HCT116 (cell line): ENCODE measurements around the gene ANXA2R. TPM values are rescaled to one million over a fixed set of nuclear protein-coding genes. Genes with fewer than 3 reads are reported as not detected.

Experiments
- ATAC-seq: fragments of 200-7000 bp; cut with Tn5 transposase; 2 replicates; pipeline ENCODE4 v1.9.1; 2020; ENCODE audit warnings: mild to moderate bottlenecking, moderate library complexity
- BruUV-seq: library from RNA; stranded (reverse); fragments of 400-500 nt; replicated peaks from 2 replicates; lab custom pipeline; 2021; lab: Mats Ljungman, UMichigan
- CTCF ChIA-PET: fragments of 300-600 bp; sonication (Branson Sonifier 250); formaldehyde crosslinking; loops from one replicate; lab custom pipeline; 2021; ENCODE audit warnings: antibody characterized with exemption; lab: Charles Lee
- POLR2A ChIA-PET: fragments of 300-600, 350-600 bp; sonication (Branson Sonifier 250); formaldehyde crosslinking; loops from one replicate; lab custom pipeline; 2021; ENCODE audit warnings: antibody characterized with exemption; lab: Charles Lee
- RAD21 ChIA-PET, 2 experiments: fragments of 300-600 bp; sonication (Branson Sonifier 250); formaldehyde crosslinking; loops; one replicate each; lab custom pipeline; 2023; ENCODE audit warnings: low total read pairs in 2 of 2; ENCODE audit not compliant: uncharacterized antibody in 2 of 2, unreplicated experiment in 2 of 2, low non-redundant PET in 1 of 2; lab: Charles Lee
- DNase-seq: peaks from one replicate; pipeline ENCODE4 v3.0.0-alpha.2; 2010; ENCODE audit warnings: low read depth, low spot score
- H2AFZ ChIP-seq: fragments of 200-600 bp; shearing (Covaris generic), sonication (generic); 2 replicates; pipeline ENCODE4 v1.6.1; 2017; ENCODE audit warnings: low read depth, mixed run types, mixed read lengths, antibody characterized with exemption, low read length; ENCODE audit not compliant: poor library complexity, severe bottlenecking
- H3K27ac ChIP-seq: 2 replicates; pipeline ENCODE4 v1.5.1; 2012; ENCODE audit warnings: low read depth, low read length
- H3K27me3 ChIP-seq: fragments of 200-600 bp; sonication (generic); 2 replicates; pipeline ENCODE4 v1.6.1; 2016; ENCODE audit warnings: mixed run types, low read length, mixed read lengths; ENCODE audit not compliant: insufficient read depth
- H3K36me3 ChIP-seq, 2 experiments: fragments of 200-500 bp in 1 of 2; fragments of 200-600 bp in 1 of 2; sonication (Bioruptor generic) in 1 of 2; sonication (generic) in 1 of 2; 2 replicates each; pipeline versions ENCODE4 v1.5.1 to v1.6.1; 2014 to 2016; ENCODE audit warnings: low read length in 2 of 2, inconsistent platforms in 1 of 2, mixed read lengths in 1 of 2, mixed run types in 1 of 2; ENCODE audit not compliant: insufficient read depth in 2 of 2, control insufficient read depth in 1 of 2
- H3K4me1 ChIP-seq, 2 experiments: fragments of 200-600 bp in 1 of 2; sonication (generic) in 1 of 2; 2 replicates each; pipeline versions ENCODE4 v1.5.1 to v1.6.1; 2012 to 2017; ENCODE audit warnings: low read length in 2 of 2, inconsistent platforms in 1 of 2, mild to moderate bottlenecking in 1 of 2, mixed read lengths in 1 of 2, mixed run types in 1 of 2, moderate library complexity in 1 of 2; ENCODE audit not compliant: insufficient read depth in 2 of 2, control insufficient read depth in 1 of 2
- H3K4me2 ChIP-seq: fragments of 200-600 bp; sonication (generic); 2 replicates; pipeline ENCODE4 v1.6.1; 2017; ENCODE audit warnings: mixed run types, low read length, mixed read lengths
- H3K4me3 ChIP-seq, 2 experiments: fragments of 200-600 bp in 1 of 2; sonication (generic) in 1 of 2; replicated peaks in 1 of 2; 2 replicates each; pipeline ENCODE4 v1.5.1; 2011 to 2016; ENCODE audit warnings: low read length in 2 of 2, control low read depth in 1 of 2, low read depth in 1 of 2, mild to moderate bottlenecking in 1 of 2, mixed read lengths in 1 of 2, mixed run types in 1 of 2
- H3K79me2 ChIP-seq: fragments of 200-600 bp; sonication (generic); 2 replicates; pipeline ENCODE4 v1.6.1; 2017; ENCODE audit warnings: mild to moderate bottlenecking, mixed run types, low read length, moderate library complexity, mixed read lengths; ENCODE audit not compliant: insufficient read depth
- H3K9ac ChIP-seq: fragments of 200-600 bp; sonication (generic); 2 replicates; pipeline ENCODE4 v1.6.1; 2016; ENCODE audit warnings: low read length, mixed read lengths
- H3K9me2 ChIP-seq: fragments of 200-600 bp; sonication (generic), shearing (Covaris generic); 2 replicates; pipeline ENCODE4 v1.6.1; 2017; ENCODE audit warnings: mixed run types, mild to moderate bottlenecking, moderate library complexity; ENCODE audit not compliant: insufficient read depth
- H3K9me3 ChIP-seq, 2 experiments: fragments of 200-500 bp in 1 of 2; fragments of 200-600 bp in 1 of 2; sonication (Bioruptor generic) in 1 of 2; sonication (generic) in 1 of 2; 2 replicates each; pipeline ENCODE4 v1.6.1; 2014 to 2017; ENCODE audit warnings: low read length in 2 of 2, mixed read lengths in 2 of 2, inconsistent platforms in 1 of 2, low read depth in 1 of 2, mild to moderate bottlenecking in 1 of 2, mixed run types in 1 of 2, moderate library complexity in 1 of 2; ENCODE audit not compliant: control insufficient read depth in 1 of 2, insufficient read depth in 1 of 2
- H4K20me1 ChIP-seq: fragments of 200-600 bp; sonication (generic), shearing (Covaris generic); 2 replicates; pipeline ENCODE4 v1.6.1; 2017; ENCODE audit warnings: mixed run types, mild to moderate bottlenecking, moderate library complexity; ENCODE audit not compliant: insufficient read depth
- ATF3 ChIP-seq: IDR thresholded peaks from 2 replicates; pipeline ENCODE4 v1.6.1; 2012
- CBX3 ChIP-seq: IDR thresholded peaks from 2 replicates; pipeline ENCODE4 v1.6.1; 2012; ENCODE audit warnings: low read depth
- CEBPB ChIP-seq: IDR thresholded peaks from 2 replicates; pipeline ENCODE4 v1.6.1; 2012; ENCODE audit warnings: low read depth
- ELF1 ChIP-seq: IDR thresholded peaks from 2 replicates; pipeline ENCODE4 v1.6.1; 2012; ENCODE audit warnings: low read depth, borderline replicate concordance
- EZH2 ChIP-seq: fragments of 200-600 bp; sonication (generic); IDR thresholded peaks from 2 replicates; pipeline ENCODE4 v1.6.1; 2017; ENCODE audit warnings: antibody characterized with exemption, mixed run types
- EZH2phosphoT487 ChIP-seq: fragments of 200-600 bp; IDR thresholded peaks from 2 replicates; pipeline ENCODE4 v1.6.1; 2018; ENCODE audit warnings: antibody characterized with exemption, borderline replicate concordance
- FOSL1 ChIP-seq: IDR thresholded peaks from 2 replicates; pipeline ENCODE4 v1.6.1; 2012; ENCODE audit warnings: low read depth
- JUND ChIP-seq: IDR thresholded peaks from 2 replicates; pipeline ENCODE4 v1.6.1; 2012
- MAX ChIP-seq: IDR thresholded peaks from 2 replicates; pipeline ENCODE4 v1.6.1; 2012
- POLR2A ChIP-seq: IDR thresholded peaks from 2 replicates; pipeline ENCODE4 v1.7.0; 2011; ENCODE audit warnings: borderline replicate concordance; ENCODE audit not compliant: insufficient read depth, insufficient read length; ENCODE audit errors: extremely low read depth
- ZBTB33 ChIP-seq: IDR thresholded peaks from 2 replicates; pipeline ENCODE4 v1.6.1; 2011; ENCODE audit warnings: mild to moderate bottlenecking, low read length, moderate library complexity; ENCODE audit not compliant: insufficient replicate concordance; ENCODE audit errors: extremely low read depth
- ZNF274 ChIP-seq: fragments of 200-500 bp; sonication (Bioruptor generic); IDR thresholded peaks from 2 replicates; pipeline ENCODE4 v1.6.1; 2014; ENCODE audit warnings: mild to moderate bottlenecking, low read depth, low read length, inconsistent platforms
- intact Hi-C: fragments of 100-400 bp; cut with micrococcal nuclease; formaldehyde crosslinking; loops from 2 replicates; pipeline ENCODE4 v1.10.0; 2022
- total RNA-seq: library from RNA; stranded (reverse); gene quantifications from one replicate; pipeline ENCODE4 v1.2.1, GENCODE V29; 2021; ENCODE audit not compliant: unreplicated experiment

ANXA2R gene
- total RNA-seq, 1 experiment from 2014 or later, result 0.37 TPM

GRCh38 chr5:43016217-43016779 lies 23.8 kb downstream of the ANXA2R start:
- no peak for DNase-seq
- H3K9ac ChIP-seq, result no peak overlapping the region
- POLR2A ChIA-PET, result no interaction called here
- H3K9me2 ChIP-seq, result no peaks in the 10 kb centered on the region
- H3K4me3 ChIP-seq, result no peak overlapping the region
- RAD21 ChIA-PET, result no interaction called here
- no peak for ATAC-seq
- CTCF ChIA-PET, result no interaction called here
- TF ChIP-seq FOSL1 (no peak), ELF1 (no peak), POLR2A (no peak), ATF3 (no peak), ZNF274 (no peak), JUND (no peak), ZBTB33 (no peak), EZH2 (no peak), CBX3 (no peak), CEBPB (no peak), EZH2phosphoT487 (no peak), MAX (no peak)
- no peak overlapping the region for H3K27ac ChIP-seq
- peaks cover 4 to 27% of the 10 kb centered on the region in 2 experiments; a peak in 3 of 4 replicates for H3K4me1 ChIP-seq
- no peaks in the 10 kb centered on the region for H4K20me1 ChIP-seq
- H2AFZ ChIP-seq, result no peak overlapping the region
- intact Hi-C loops, result no loop called here
- H3K9me3 ChIP-seq, result no peaks in the 10 kb centered on the region
- no TSS peak for BruUV-seq
- H3K79me2 ChIP-seq, result no peaks in the 10 kb centered on the region
- no peaks in the 10 kb centered on the region for H3K27me3 ChIP-seq
- H3K36me3 ChIP-seq, result no peaks in the 10 kb centered on the region
- H3K4me2 ChIP-seq, result no peak overlapping the region
